Osteocyte (in vitro differentiated cells): ENCODE results near the gene TINCR. TPM values are rescaled to one million over a fixed set of nuclear protein-coding genes. Genes with fewer than 3 reads are reported as not detected.

Source experiments
- DNase-seq: peaks from one replicate; pipeline ENCODE4 v3.0.0; 2021; ENCODE audit warnings: mixed read lengths; ENCODE audit not compliant: unreplicated experiment; ENCODE audit errors: extremely low spot score
- H3K27ac Mint-ChIP-seq: one replicate; pipeline ENCODE4 v1.8.0; 2021; ENCODE audit warnings: mild to moderate bottlenecking, mixed read lengths; ENCODE audit not compliant: unreplicated experiment
- H3K27me3 Mint-ChIP-seq: one replicate; pipeline ENCODE4 v1.8.0; 2021; ENCODE audit warnings: mixed read lengths; ENCODE audit not compliant: unreplicated experiment
- H3K36me3 Mint-ChIP-seq: one replicate; pipeline ENCODE4 v1.8.0; 2021; ENCODE audit warnings: mixed read lengths; ENCODE audit not compliant: unreplicated experiment
- H3K4me1 Mint-ChIP-seq: one replicate; pipeline ENCODE4 v1.8.0; 2021; ENCODE audit warnings: mixed read lengths; ENCODE audit not compliant: unreplicated experiment
- H3K4me3 Mint-ChIP-seq: one replicate; pipeline ENCODE4 v1.8.0; 2021; ENCODE audit warnings: mild to moderate bottlenecking, moderate library complexity, mixed read lengths; ENCODE audit not compliant: unreplicated experiment
- H3K9me3 Mint-ChIP-seq: one replicate; pipeline ENCODE4 v1.8.0; 2021; ENCODE audit warnings: mixed read lengths; ENCODE audit not compliant: unreplicated experiment
- CTCF ChIP-seq: fragments of 200-600 bp; sonication (generic); IDR thresholded peaks from 2 replicates; pipeline ENCODE4 v1.5.0; 2021; ENCODE audit warnings: antibody characterized with exemption, mild to moderate bottlenecking, moderate library complexity
- long read RNA-seq: library from polyadenylated mRNA; unstranded; transcript quantifications from one replicate; pipeline ENCODE4 v2.0.0, GENCODE V29; 2021
- total RNA-seq: library from RNA; stranded (reverse); gene quantifications from 2 replicates; pipeline ENCODE4 v1.2.1, GENCODE V29; 2021

The TINCR gene
- 13.5 and 16.4 TPM in 2 replicates for total RNA-seq
- long read RNA-seq, partial matches to known transcripts = 0 of 1 reads
- long read RNA-seq, other reads (novel, unspliced or antisense) = 1 of 1 reads

GRCh38 chr19:5567360-5567969 lies at the start of gene TINCR:
Gene TINCR (minus strand): TSS chr19:5567953.
- DNase-seq = no peak
- Mint-ChIP-seq H3K36me3 (no peaks in the 10 kb centered on the region), H3K27me3 (no peaks in the 10 kb centered on the region), H3K9me3 (no peaks in the 10 kb centered on the region), H3K4me3 (peak within 1 kb of the TSS; percentile 60), H3K4me1 (peaks cover 18% of the 10 kb centered on the region), H3K27ac (no peak within 1 kb of the TSS)
- TF ChIP-seq CTCF = peak; percentile 53

- Mint-ChIP-seq H3K4me1 (peaks cover 29% of the 10 kb centered on the region), H3K4me3 (no peak overlapping the region), H3K36me3 (peaks cover 44% of the 10 kb centered on the region), H3K27ac (peak overlapping the region; percentile 10), H3K27me3 (no peaks in the 10 kb centered on the region), H3K9me3 (no peaks in the 10 kb centered on the region)
- no peak for TF ChIP-seq CTCF
- DNase-seq = no peak
Observed at GRCh38 chr19:5617080-5617479, 49.3 kb upstream of the TINCR start.

- Mint-ChIP-seq H3K4me3 (no peak overlapping the region), H3K27me3 (no peaks in the 10 kb centered on the region), H3K36me3 (peaks cover 46% of the 10 kb centered on the region), H3K9me3 (no peaks in the 10 kb centered on the region), H3K4me1 (peaks cover 21% of the 10 kb centered on the region), H3K27ac (peak overlapping the region; percentile 63)
- no peak for TF ChIP-seq CTCF
- no peak for DNase-seq
Observed at GRCh38 chr19:5615756-5616327, 48.1 kb upstream of the TINCR start.

- Mint-ChIP-seq H3K4me3 (no peak overlapping the region), H3K27ac (peak overlapping the region; percentile 23), H3K4me1 (peaks cover 14% of the 10 kb centered on the region), H3K9me3 (no peaks in the 10 kb centered on the region), H3K36me3 (peaks cover 57% of the 10 kb centered on the region), H3K27me3 (no peaks in the 10 kb centered on the region)
- TF ChIP-seq CTCF = no peak
- DNase-seq = no peak
Observed at GRCh38 chr19:5612891-5613865, 45.4 kb upstream of the TINCR start.
